B cell (primary cell): ENCODE data around the gene CNNM3. TPM values are rescaled to one million over a fixed set of nuclear protein-coding genes. Genes with fewer than 3 reads are reported as not detected.

Experiments used
- ATAC-seq: fragments of 200-7000 bp; cut with Tn5 transposase; one replicate; pipeline ENCODE4 v1.10.0; 2021; ENCODE audit warnings: low read depth, mild to moderate bottlenecking, moderate number of reproducible peaks, moderate library complexity
- CTCF ChIA-PET: fragments of 350-600 bp; sonication (Branson Sonifier 250); formaldehyde crosslinking; loops from one replicate; lab custom pipeline; 2021; ENCODE audit warnings: antibody characterized with exemption, inconsistent platforms; lab: Charles Lee
- POLR2A ChIA-PET: fragments of 350-600 bp; sonication (Branson Sonifier 250); formaldehyde crosslinking; loops from one replicate; lab custom pipeline; 2021; ENCODE audit warnings: antibody characterized with exemption; lab: Charles Lee
- DNase-seq: peaks from one replicate; pipeline ENCODE4 v3.0.0; 2013
- H2AFZ ChIP-seq: 2 replicates; pipeline ENCODE4 v1.6.1; 2012; ENCODE audit warnings: mild to moderate bottlenecking, low read depth, low read length; ENCODE audit not compliant: insufficient read depth, poor library complexity, severe bottlenecking
- H3K27ac ChIP-seq, 2 donors: 1 replicate in 1 of 2; 2 replicates in 1 of 2; pipeline ENCODE4 v1.5.1; 2012 to 2013; ENCODE audit warnings: low read length in 2 of 2, mild to moderate bottlenecking in 2 of 2, moderate library complexity in 1 of 2
- H3K27me3 ChIP-seq, 4 experiments: fragments of 200-600 bp in 1 of 4; sonication (generic) in 1 of 4; replicated peaks in 1 of 4; 1 replicate in 2 of 4; 2 replicates in 2 of 4; pipeline versions ENCODE4 v1.6.1 to v1.7.0; 2013 to 2016; ENCODE audit warnings: low read length in 3 of 4, mild to moderate bottlenecking in 2 of 4, mixed read lengths in 1 of 4, moderate library complexity in 1 of 4; ENCODE audit not compliant: insufficient read depth in 4 of 4, control insufficient read depth in 3 of 4; ENCODE audit errors: control extremely low read depth in 1 of 4
- H3K36me3 ChIP-seq, 2 experiments: replicated peaks in 1 of 2; 1 replicate in 1 of 2; 2 replicates in 1 of 2; pipeline versions ENCODE4 v1.6.1 to v1.7.1; 2013; ENCODE audit warnings: low read length in 1 of 2; ENCODE audit not compliant: insufficient read depth in 2 of 2, control insufficient read depth in 1 of 2; ENCODE audit errors: control extremely low read depth in 1 of 2, extremely low read depth in 1 of 2
- H3K4me1 ChIP-seq, 2 donors: fragments of 200-600 bp in 1 of 2; sonication (generic) in 1 of 2; 1 replicate in 1 of 2; 2 replicates in 1 of 2; pipeline versions ENCODE4 v1.5.1 to v1.6.1; 2013 to 2017; ENCODE audit warnings: low read length in 2 of 2; ENCODE audit not compliant: control insufficient read depth in 2 of 2, insufficient read depth in 2 of 2
- H3K4me2 ChIP-seq: replicated peaks from 2 replicates; pipeline ENCODE3; 2012; ENCODE audit warnings: mild to moderate bottlenecking, low read depth, low read length; ENCODE audit not compliant: poor library complexity, severe bottlenecking
- H3K4me3 ChIP-seq, 5 experiments: fragments of 200-600 bp in 1 of 5; sonication (generic) in 1 of 5; 1 replicate in 3 of 5; 2 replicates in 2 of 5; pipeline versions ENCODE4 v1.5.1 to v1.7.0; 2011 to 2016; ENCODE audit warnings: low read length in 4 of 5, mild to moderate bottlenecking in 4 of 5, low read depth in 2 of 5, control low read depth in 1 of 5, moderate library complexity in 1 of 5; ENCODE audit not compliant: insufficient read depth in 1 of 5; ENCODE audit errors: control extremely low read depth in 1 of 5, extremely low read depth in 1 of 5
- H3K79me2 ChIP-seq: fragments of 200-600 bp; sonication (generic); one replicate; pipeline ENCODE4 v1.6.0; 2016; ENCODE audit warnings: low read length; ENCODE audit not compliant: control insufficient read depth, insufficient read depth
- H3K9ac ChIP-seq: fragments of 200-600 bp; sonication (generic); 2 replicates; pipeline ENCODE4 v1.6.1; 2017; ENCODE audit warnings: mild to moderate bottlenecking, low read length, moderate library complexity
- H3K9me3 ChIP-seq, 3 donors: one replicate each; pipeline versions ENCODE4 v1.6.1 to v1.7.1; 2013; ENCODE audit warnings: low read length in 2 of 3; ENCODE audit not compliant: control insufficient read depth in 2 of 3, insufficient read depth in 1 of 3; ENCODE audit errors: control extremely low read depth in 1 of 3
- H4K20me1 ChIP-seq: 2 replicates; pipeline ENCODE4 v1.6.0; 2012; ENCODE audit warnings: mild to moderate bottlenecking, low read length; ENCODE audit not compliant: insufficient read depth, control insufficient read depth, poor library complexity, severe bottlenecking
- H3K27ac Mint-ChIP-seq: one replicate; pipeline ENCODE4 v1.8.0; 2021; ENCODE audit warnings: mixed read lengths
- H3K27me3 Mint-ChIP-seq: one replicate; pipeline ENCODE4 v1.8.0; 2021; ENCODE audit warnings: mixed read lengths
- H3K4me1 Mint-ChIP-seq: one replicate; pipeline ENCODE4 v1.8.0; 2021; ENCODE audit warnings: mixed read lengths
- H3K4me3 Mint-ChIP-seq: one replicate; pipeline ENCODE4 v1.8.0; 2021; ENCODE audit warnings: mixed read lengths
- H3K9me3 Mint-ChIP-seq: one replicate; pipeline ENCODE4 v1.8.0; 2022; ENCODE audit warnings: mixed read lengths; ENCODE audit not compliant: insufficient read depth
- CTCF ChIP-seq: fragments of 200-600 bp; IDR thresholded peaks from one replicate; pipeline ENCODE4 v1.8.0; 2022; ENCODE audit warnings: antibody characterized with exemption, mild to moderate bottlenecking
- EZH2 ChIP-seq: IDR thresholded peaks from 2 replicates; pipeline ENCODE4 v1.6.1; 2012; ENCODE audit warnings: borderline replicate concordance, low read depth, mild to moderate bottlenecking, moderate library complexity, low read length; ENCODE audit not compliant: insufficient read depth, poor library complexity, severe bottlenecking
- WGBS: methylation state at CpG from one replicate; pipeline ENCODE4 v1.1.5; 2013; ENCODE audit warnings: missing lambda C conversion rate; ENCODE audit not compliant: insufficient coverage; 5-methylcytosine and 5-hydroxymethylcytosine counted together
- intact Hi-C: fragments of 100-400 bp; cut with micrococcal nuclease; formaldehyde crosslinking; loops from one replicate; pipeline ENCODE4 v1.10.0; 2022
- polyA plus RNA-seq: library from polyadenylated mRNA; depleted of rRNA; stranded (reverse); fragments of >200 nt; gene quantifications from 2 replicates; pipeline ENCODE4 v1.2.3, GENCODE V29; 2012
- total RNA-seq, 2 donors: library from RNA; stranded (reverse); fragments of 120-200 nt in 1 of 2; gene quantifications; 1 replicate in 1 of 2; 2 replicates in 1 of 2; pipeline versions ENCODE4 v1.2.3 to v1.2.4, GENCODE V29; 2013 to 2022

Gene CNNM3
- total and polyA plus RNA-seq, 2 donors (not counting 1 experiment from before 2014, with no cell fraction given) = 28.8 to 54.7 TPM

DNA sequence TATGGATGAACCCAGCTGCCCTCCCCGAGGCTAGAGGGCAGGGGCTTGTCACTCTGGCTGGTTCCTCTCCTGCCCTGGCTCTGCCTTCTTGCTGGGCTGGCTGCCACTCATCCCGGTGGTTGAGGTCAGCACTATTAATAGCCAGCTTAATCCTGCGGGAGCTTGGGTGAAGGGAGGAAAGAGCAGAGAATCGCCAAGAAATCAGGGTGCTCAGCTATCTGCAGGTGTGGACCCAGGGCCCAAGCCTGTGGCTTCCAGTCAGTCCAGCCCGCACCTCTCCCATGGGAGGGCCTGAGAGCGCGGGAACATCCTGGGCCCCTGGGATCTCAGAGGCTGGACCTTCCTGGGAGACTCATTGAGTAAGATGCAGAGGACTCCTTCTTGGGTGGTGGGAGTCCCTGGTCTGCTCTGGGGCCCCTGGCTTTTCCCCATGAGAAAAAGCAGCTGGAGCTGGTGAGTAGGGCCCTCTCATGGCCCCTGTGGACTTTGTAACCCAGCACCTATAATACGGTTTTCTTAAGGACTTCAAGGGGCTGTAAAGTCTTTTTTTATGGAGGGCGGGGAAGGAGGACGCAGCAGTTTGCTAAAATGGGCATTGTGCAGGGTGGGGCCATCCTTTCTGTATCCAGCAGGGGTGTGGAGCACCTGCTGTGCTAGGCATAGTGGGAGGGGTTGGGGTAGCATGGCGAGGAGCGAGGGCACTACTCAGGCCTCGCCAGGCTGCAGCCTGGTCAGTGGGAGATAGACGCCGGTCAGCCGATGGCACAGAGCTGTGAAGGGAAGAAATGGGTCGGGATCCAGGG is 27.4 kb upstream of the CNNM3 start:
- no peaks in the 10 kb centered on the region for H3K9me3 ChIP-seq
- H3K27me3 Mint-ChIP-seq = no peaks in the 10 kb centered on the region
- WGBS = 91% methylated on average over 16 of the region's 17 CpGs
- H3K27me3 ChIP-seq = no peaks in the 10 kb centered on the region
- H3K9me3 Mint-ChIP-seq = no peaks in the 10 kb centered on the region
- no peak overlapping the region for H3K4me3 ChIP-seq
- ChIA-PET CTCF (no interaction called here), POLR2A (interaction anchor here (0.6 kb wide), 1 partner anchor 9 kb away, joined by 5 read pairs; no protein-coding TSS in a partner anchor)
- no peak overlapping the region for H3K4me3 Mint-ChIP-seq
- ATAC-seq (no peak), DNase-seq (no peak)
- TF ChIP-seq EZH2 = no peak
- no peak for TF ChIP-seq CTCF
- no peak overlapping the region for H3K4me2 ChIP-seq
- no peak overlapping the region for H2AFZ ChIP-seq
- H3K79me2 ChIP-seq = peaks cover 29% of the 10 kb centered on the region
- H3K4me1 Mint-ChIP-seq = peaks cover 1% of the 10 kb centered on the region
- no peaks in the 10 kb centered on the region for H3K4me1 ChIP-seq
- H3K27ac ChIP-seq = no peak overlapping the region
- no peak overlapping the region for H3K9ac ChIP-seq
- H4K20me1 ChIP-seq = peaks cover 18% of the 10 kb centered on the region
- intact Hi-C loops = no loop called here
- H3K27ac Mint-ChIP-seq = no peak overlapping the region
- no peaks in the 10 kb centered on the region for H3K36me3 ChIP-seq

GRCh38 chr2:96789245-96789617 is 26.8 kb upstream of the CNNM3 start:
- Histone ChIP-seq H3K9me3 (no peaks in the 10 kb centered on the region), H3K4me1 (no peaks in the 10 kb centered on the region), H3K4me2 (no peak overlapping the region), H3K27me3 (no peaks in the 10 kb centered on the region), H3K9ac (no peak overlapping the region), H3K36me3 (no peaks in the 10 kb centered on the region), H2AFZ (no peak overlapping the region), H4K20me1 (peaks cover 16% of the 10 kb centered on the region), H3K4me3 (no peak overlapping the region), H3K27ac (no peak overlapping the region), H3K79me2 (peaks cover 30% of the 10 kb centered on the region)
- no peak for TF ChIP-seq CTCF
- Mint-ChIP-seq H3K27me3 (no peaks in the 10 kb centered on the region), H3K4me3 (no peak overlapping the region), H3K9me3 (no peaks in the 10 kb centered on the region), H3K27ac (no peak overlapping the region), H3K4me1 (peaks cover 2% of the 10 kb centered on the region)
- WGBS = 91% methylated on average over 6 of the region's 6 CpGs
- ATAC-seq (no peak), DNase-seq (no peak)
- POLR2A ChIA-PET = no interaction called here
- intact Hi-C loops = no loop called here
- CTCF ChIA-PET = no interaction called here
